WTC11 (cell line): ENCODE data around the gene SELPLG. TPM values are rescaled to one million over a fixed set of nuclear protein-coding genes. Genes with fewer than 3 reads are reported as not detected.

Source experiments
- ATAC-seq: fragments of 200-7000 bp; cut with Tn5 transposase; 2 replicates; pipeline ENCODE4 v1.10.0; 2021; ENCODE audit warnings: mild to moderate bottlenecking, moderate library complexity
- CTCF ChIA-PET: fragments of 300-600 bp; sonication (Branson Sonifier 250); formaldehyde crosslinking; loops from one replicate; lab custom pipeline; 2021; ENCODE audit warnings: antibody characterized with exemption; lab: Charles Lee
- POLR2A ChIA-PET: fragments of 350-600 bp; sonication (Branson Sonifier 250); formaldehyde crosslinking; loops from one replicate; lab custom pipeline; 2021; ENCODE audit warnings: antibody characterized with exemption; lab: Charles Lee
- DNase-seq: peaks from one replicate; pipeline ENCODE4 v3.0.0; 2021; ENCODE audit warnings: low spot score
- H3K27ac Mint-ChIP-seq: 2 replicates; pipeline ENCODE4 v1.8.0; 2021; ENCODE audit warnings: mixed read lengths
- H3K27me3 Mint-ChIP-seq: 2 replicates; pipeline ENCODE4 v1.8.0; 2021; ENCODE audit warnings: low read depth, mild to moderate bottlenecking, moderate library complexity, mixed read lengths
- H3K36me3 Mint-ChIP-seq: 2 replicates; pipeline ENCODE4 v1.8.0; 2021; ENCODE audit warnings: mixed read lengths
- H3K4me1 Mint-ChIP-seq: 2 replicates; pipeline ENCODE4 v1.8.0; 2022; ENCODE audit warnings: mixed read lengths
- H3K4me3 Mint-ChIP-seq: 2 replicates; pipeline ENCODE4 v1.8.0; 2021; ENCODE audit warnings: mild to moderate bottlenecking, moderate library complexity, mixed read lengths
- H3K9me3 Mint-ChIP-seq: 2 replicates; pipeline ENCODE4 v1.8.0; 2021; ENCODE audit warnings: mixed read lengths
- CREB1 ChIP-seq: sonication (generic); formaldehyde crosslinking; IDR thresholded peaks from 2 replicates; pipeline ENCODE4 v1.8.0; 2023; ENCODE audit warnings: mild to moderate bottlenecking, missing genetic modification reagents
- CREM ChIP-seq: sonication (generic); formaldehyde crosslinking; IDR thresholded peaks from 2 replicates; pipeline ENCODE4 v1.8.1; 2022; ENCODE audit warnings: mild to moderate bottlenecking, missing genetic modification reagents, moderate library complexity
- ESRRA ChIP-seq: sonication (generic); formaldehyde crosslinking; IDR thresholded peaks from 2 replicates; pipeline ENCODE4 v1.8.1; 2022; ENCODE audit warnings: mild to moderate bottlenecking, missing genetic modification reagents, borderline replicate concordance
- ETV6 ChIP-seq: sonication (generic); formaldehyde crosslinking; IDR thresholded peaks from 2 replicates; pipeline ENCODE4 v1.8.1; 2022; ENCODE audit warnings: mild to moderate bottlenecking, missing genetic modification reagents
- GTF2I ChIP-seq: fragments of 250-450 bp; sonication (Bioruptor Pico); conservative IDR thresholded peaks from 2 replicates; pipeline ENCODE4 v1.4.0; 2021; ENCODE audit warnings: mild to moderate bottlenecking
- KAT7 ChIP-seq: sonication (generic); formaldehyde crosslinking; IDR thresholded peaks from 2 replicates; pipeline ENCODE4 v1.8.1; 2023; ENCODE audit warnings: missing genetic modification reagents, mild to moderate bottlenecking, borderline replicate concordance
- MXD4 ChIP-seq: fragments of 250-450 bp; sonication (Bioruptor Pico); IDR thresholded peaks from 2 replicates; pipeline ENCODE4 v1.8.0; 2021; ENCODE audit warnings: mild to moderate bottlenecking, moderate library complexity, borderline replicate concordance
- SP1 ChIP-seq: sonication (generic); formaldehyde crosslinking; conservative IDR thresholded peaks from 2 replicates; pipeline ENCODE4 v1.8.1; 2022; ENCODE audit warnings: missing genetic modification reagents
- TCF7 ChIP-seq: sonication (generic); formaldehyde crosslinking; IDR thresholded peaks from 2 replicates; pipeline ENCODE4 v1.8.0; 2022; ENCODE audit warnings: mild to moderate bottlenecking, low read depth, missing genetic modification reagents, moderate library complexity
- TEAD4 ChIP-seq: sonication (generic); formaldehyde crosslinking; IDR thresholded peaks from 2 replicates; pipeline ENCODE4 v1.8.0; 2022; ENCODE audit warnings: mild to moderate bottlenecking, missing genetic modification reagents
- ZNF219 ChIP-seq: sonication (generic); formaldehyde crosslinking; IDR thresholded peaks from 2 replicates; pipeline ENCODE4 v1.8.0; 2023; ENCODE audit warnings: missing genetic modification reagents, mild to moderate bottlenecking, borderline replicate concordance
- ZNF396 ChIP-seq: fragments of 250-450 bp; sonication (Bioruptor Pico); IDR thresholded peaks from 2 replicates; pipeline ENCODE4 v1.8.0; 2021; ENCODE audit warnings: mild to moderate bottlenecking, moderate library complexity, borderline replicate concordance
- ZNF423 ChIP-seq: fragments of 250-450 bp; sonication (Bioruptor Pico); IDR thresholded peaks from 2 replicates; pipeline ENCODE4 v2.1.2; 2022; ENCODE audit warnings: mild to moderate bottlenecking, moderate library complexity
- total RNA-seq: library from RNA; stranded (reverse); gene quantifications from 3 replicates; pipeline ENCODE4 v1.2.3, GENCODE V29; 2021
- TF ChIP-seq, protein P1 (sequence below): sonication (generic); formaldehyde crosslinking; IDR thresholded peaks from 2 replicates; pipeline ENCODE4 v1.8.0; 2022; ENCODE audit warnings: mild to moderate bottlenecking, missing genetic modification reagents
- TF ChIP-seq, protein P2 (sequence below): sonication (generic); formaldehyde crosslinking; IDR thresholded peaks from 2 replicates; pipeline ENCODE4 v1.8.1; 2022; ENCODE audit warnings: missing genetic modification reagents, borderline replicate concordance
- TF ChIP-seq, protein P3 (sequence below): sonication (generic); formaldehyde crosslinking; conservative IDR thresholded peaks from 2 replicates; pipeline ENCODE4 v1.8.1; 2022; ENCODE audit warnings: mild to moderate bottlenecking, missing genetic modification reagents
- TF ChIP-seq, protein P4 (sequence below): sonication (generic); formaldehyde crosslinking; IDR thresholded peaks from 2 replicates; pipeline ENCODE4 v1.8.1; 2023; ENCODE audit warnings: mild to moderate bottlenecking, missing genetic modification reagents, borderline replicate concordance
- TF ChIP-seq, protein P5 (sequence below): sonication (generic); formaldehyde crosslinking; IDR thresholded peaks from 2 replicates; pipeline ENCODE4 v1.8.1; 2022; ENCODE audit warnings: low read depth, mild to moderate bottlenecking, moderate library complexity, missing genetic modification reagents, borderline replicate concordance
- TF ChIP-seq, protein P6 (sequence below): sonication (generic); formaldehyde crosslinking; conservative IDR thresholded peaks from 2 replicates; pipeline ENCODE4 v1.8.1; 2023; ENCODE audit warnings: mild to moderate bottlenecking, low read depth, missing genetic modification reagents, moderate library complexity

SELPLG gene
- total RNA-seq, 1 experiment from 2014 or later, result 0.46 TPM

DNA sequence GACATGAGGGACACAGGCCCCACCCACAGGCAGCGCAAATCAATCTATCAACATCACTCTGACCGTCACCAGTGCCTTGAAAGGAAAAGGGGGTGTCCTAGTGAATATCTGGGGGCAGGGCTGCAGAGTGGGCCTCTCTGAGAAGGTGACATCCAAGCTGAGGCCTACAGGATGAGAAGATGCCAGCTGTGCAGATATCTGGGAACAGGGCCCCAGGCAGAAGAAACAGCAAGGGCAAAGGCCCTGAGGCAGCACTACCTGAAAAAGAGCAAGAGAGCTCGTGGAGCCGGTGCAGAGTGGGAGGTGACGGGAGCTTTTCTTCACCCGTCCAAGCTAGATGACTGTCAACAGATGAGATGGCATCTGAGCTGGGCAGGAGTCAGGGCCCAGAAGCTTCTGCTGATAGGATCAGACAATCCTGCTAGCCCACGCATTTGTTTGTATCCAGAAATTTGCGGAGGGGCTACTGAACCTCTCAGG lies 23.3 kb downstream of the SELPLG start:
- H3K27me3 Mint-ChIP-seq, result peaks cover 2% of the 10 kb centered on the region; the same call in 1 of the 2 replicates
- CTCF ChIA-PET, result interaction anchor here (0.9 to 2.5 kb wide), 3 partner anchors 8 to 53 kb away, joined by 4 to 7 read pairs (median 5); no protein-coding TSS in a partner anchor
- H3K4me3 Mint-ChIP-seq, result no peak overlapping the region
- no peaks in the 10 kb centered on the region for H3K9me3 Mint-ChIP-seq
- no peak overlapping the region for H3K27ac Mint-ChIP-seq
- DNase-seq, result no peak
- POLR2A ChIA-PET, result no interaction called here
- TF ChIP-seq SP1 (CRISPR knock-in tag), result no peak
- TF ChIP-seq, protein P1, sequence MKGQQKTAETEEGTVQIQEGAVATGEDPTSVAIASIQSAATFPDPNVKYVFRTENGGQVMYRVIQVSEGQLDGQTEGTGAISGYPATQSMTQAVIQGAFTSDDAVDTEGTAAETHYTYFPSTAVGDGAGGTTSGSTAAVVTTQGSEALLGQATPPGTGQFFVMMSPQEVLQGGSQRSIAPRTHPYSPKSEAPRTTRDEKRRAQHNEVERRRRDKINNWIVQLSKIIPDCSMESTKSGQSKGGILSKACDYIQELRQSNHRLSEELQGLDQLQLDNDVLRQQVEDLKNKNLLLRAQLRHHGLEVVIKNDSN (CRISPR knock-in tag), result no peak
- no peak for TF ChIP-seq TEAD4
- no peak for TF ChIP-seq ESRRA (CRISPR knock-in tag)
- TF ChIP-seq, protein P2, sequence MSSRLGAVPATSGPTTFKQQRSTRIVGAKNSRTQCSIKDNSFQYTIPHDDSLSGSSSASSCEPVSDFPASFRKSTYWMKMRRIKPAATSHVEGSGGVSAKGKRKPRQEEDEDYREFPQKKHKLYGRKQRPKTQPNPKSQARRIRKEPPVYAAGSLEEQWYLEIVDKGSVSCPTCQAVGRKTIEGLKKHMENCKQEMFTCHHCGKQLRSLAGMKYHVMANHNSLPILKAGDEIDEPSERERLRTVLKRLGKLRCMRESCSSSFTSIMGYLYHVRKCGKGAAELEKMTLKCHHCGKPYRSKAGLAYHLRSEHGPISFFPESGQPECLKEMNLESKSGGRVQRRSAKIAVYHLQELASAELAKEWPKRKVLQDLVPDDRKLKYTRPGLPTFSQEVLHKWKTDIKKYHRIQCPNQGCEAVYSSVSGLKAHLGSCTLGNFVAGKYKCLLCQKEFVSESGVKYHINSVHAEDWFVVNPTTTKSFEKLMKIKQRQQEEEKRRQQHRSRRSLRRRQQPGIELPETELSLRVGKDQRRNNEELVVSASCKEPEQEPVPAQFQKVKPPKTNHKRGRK (CRISPR knock-in tag), result no peak
- no peak for TF ChIP-seq KAT7 (CRISPR knock-in tag)
- no peak for TF ChIP-seq TCF7 (CRISPR knock-in tag)
- TF ChIP-seq CREM (CRISPR knock-in tag), result no peak
- TF ChIP-seq GTF2I (CRISPR knock-in tag), result no peak
- TF ChIP-seq CREB1 (CRISPR knock-in tag), result no peak
- no peak for TF ChIP-seq ZNF219 (CRISPR knock-in tag)
- TF ChIP-seq, protein P3, sequence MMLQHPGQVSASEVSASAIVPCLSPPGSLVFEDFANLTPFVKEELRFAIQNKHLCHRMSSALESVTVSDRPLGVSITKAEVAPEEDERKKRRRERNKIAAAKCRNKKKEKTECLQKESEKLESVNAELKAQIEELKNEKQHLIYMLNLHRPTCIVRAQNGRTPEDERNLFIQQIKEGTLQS, result no peak
- no peak for TF ChIP-seq ZNF423 (CRISPR knock-in tag)
- TF ChIP-seq, protein P4, sequence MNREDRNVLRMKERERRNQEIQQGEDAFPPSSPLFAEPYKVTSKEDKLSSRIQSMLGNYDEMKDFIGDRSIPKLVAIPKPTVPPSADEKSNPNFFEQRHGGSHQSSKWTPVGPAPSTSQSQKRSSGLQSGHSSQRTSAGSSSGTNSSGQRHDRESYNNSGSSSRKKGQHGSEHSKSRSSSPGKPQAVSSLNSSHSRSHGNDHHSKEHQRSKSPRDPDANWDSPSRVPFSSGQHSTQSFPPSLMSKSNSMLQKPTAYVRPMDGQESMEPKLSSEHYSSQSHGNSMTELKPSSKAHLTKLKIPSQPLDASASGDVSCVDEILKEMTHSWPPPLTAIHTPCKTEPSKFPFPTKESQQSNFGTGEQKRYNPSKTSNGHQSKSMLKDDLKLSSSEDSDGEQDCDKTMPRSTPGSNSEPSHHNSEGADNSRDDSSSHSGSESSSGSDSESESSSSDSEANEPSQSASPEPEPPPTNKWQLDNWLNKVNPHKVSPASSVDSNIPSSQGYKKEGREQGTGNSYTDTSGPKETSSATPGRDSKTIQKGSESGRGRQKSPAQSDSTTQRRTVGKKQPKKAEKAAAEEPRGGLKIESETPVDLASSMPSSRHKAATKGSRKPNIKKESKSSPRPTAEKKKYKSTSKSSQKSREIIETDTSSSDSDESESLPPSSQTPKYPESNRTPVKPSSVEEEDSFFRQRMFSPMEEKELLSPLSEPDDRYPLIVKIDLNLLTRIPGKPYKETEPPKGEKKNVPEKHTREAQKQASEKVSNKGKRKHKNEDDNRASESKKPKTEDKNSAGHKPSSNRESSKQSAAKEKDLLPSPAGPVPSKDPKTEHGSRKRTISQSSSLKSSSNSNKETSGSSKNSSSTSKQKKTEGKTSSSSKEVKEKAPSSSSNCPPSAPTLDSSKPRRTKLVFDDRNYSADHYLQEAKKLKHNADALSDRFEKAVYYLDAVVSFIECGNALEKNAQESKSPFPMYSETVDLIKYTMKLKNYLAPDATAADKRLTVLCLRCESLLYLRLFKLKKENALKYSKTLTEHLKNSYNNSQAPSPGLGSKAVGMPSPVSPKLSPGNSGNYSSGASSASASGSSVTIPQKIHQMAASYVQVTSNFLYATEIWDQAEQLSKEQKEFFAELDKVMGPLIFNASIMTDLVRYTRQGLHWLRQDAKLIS, result no peak
- no peak for TF ChIP-seq ZNF396
- TF ChIP-seq, protein P5, sequence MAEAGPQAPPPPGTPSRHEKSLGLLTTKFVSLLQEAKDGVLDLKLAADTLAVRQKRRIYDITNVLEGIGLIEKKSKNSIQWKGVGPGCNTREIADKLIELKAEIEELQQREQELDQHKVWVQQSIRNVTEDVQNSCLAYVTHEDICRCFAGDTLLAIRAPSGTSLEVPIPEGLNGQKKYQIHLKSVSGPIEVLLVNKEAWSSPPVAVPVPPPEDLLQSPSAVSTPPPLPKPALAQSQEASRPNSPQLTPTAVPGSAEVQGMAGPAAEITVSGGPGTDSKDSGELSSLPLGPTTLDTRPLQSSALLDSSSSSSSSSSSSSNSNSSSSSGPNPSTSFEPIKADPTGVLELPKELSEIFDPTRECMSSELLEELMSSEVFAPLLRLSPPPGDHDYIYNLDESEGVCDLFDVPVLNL (CRISPR knock-in tag), result no peak
- no peak for TF ChIP-seq ETV6 (CRISPR knock-in tag)
- TF ChIP-seq MXD4, result no peak
- TF ChIP-seq, protein P6, sequence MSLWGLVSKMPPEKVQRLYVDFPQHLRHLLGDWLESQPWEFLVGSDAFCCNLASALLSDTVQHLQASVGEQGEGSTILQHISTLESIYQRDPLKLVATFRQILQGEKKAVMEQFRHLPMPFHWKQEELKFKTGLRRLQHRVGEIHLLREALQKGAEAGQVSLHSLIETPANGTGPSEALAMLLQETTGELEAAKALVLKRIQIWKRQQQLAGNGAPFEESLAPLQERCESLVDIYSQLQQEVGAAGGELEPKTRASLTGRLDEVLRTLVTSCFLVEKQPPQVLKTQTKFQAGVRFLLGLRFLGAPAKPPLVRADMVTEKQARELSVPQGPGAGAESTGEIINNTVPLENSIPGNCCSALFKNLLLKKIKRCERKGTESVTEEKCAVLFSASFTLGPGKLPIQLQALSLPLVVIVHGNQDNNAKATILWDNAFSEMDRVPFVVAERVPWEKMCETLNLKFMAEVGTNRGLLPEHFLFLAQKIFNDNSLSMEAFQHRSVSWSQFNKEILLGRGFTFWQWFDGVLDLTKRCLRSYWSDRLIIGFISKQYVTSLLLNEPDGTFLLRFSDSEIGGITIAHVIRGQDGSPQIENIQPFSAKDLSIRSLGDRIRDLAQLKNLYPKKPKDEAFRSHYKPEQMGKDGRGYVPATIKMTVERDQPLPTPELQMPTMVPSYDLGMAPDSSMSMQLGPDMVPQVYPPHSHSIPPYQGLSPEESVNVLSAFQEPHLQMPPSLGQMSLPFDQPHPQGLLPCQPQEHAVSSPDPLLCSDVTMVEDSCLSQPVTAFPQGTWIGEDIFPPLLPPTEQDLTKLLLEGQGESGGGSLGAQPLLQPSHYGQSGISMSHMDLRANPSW, result no peak
- no peak for ATAC-seq
- no peaks in the 10 kb centered on the region for H3K36me3 Mint-ChIP-seq
- peaks cover 15% of the 10 kb centered on the region for H3K4me1 Mint-ChIP-seq
